B cell (primary cell): ENCODE data around the gene TRAFD1.

Source experiments
- CTCF ChIP-seq: fragments of 200-600 bp; IDR thresholded peaks from one replicate; pipeline ENCODE4 v1.8.0; 2022; ENCODE audit warnings: antibody characterized with exemption, mild to moderate bottlenecking
- EZH2 ChIP-seq: IDR thresholded peaks from 2 replicates; pipeline ENCODE4 v1.6.1; 2012; ENCODE audit warnings: borderline replicate concordance, low read depth, mild to moderate bottlenecking, moderate library complexity, low read length; ENCODE audit not compliant: insufficient read depth, poor library complexity, severe bottlenecking

- TF ChIP-seq EZH2 (no peak), CTCF (no peak)
Measured at GRCh38 chr12:112182499-112182898, 57.1 kb downstream of the TRAFD1 start.
